ENCODE data around the gene COPS3. TPM values are rescaled to one million over a fixed set of nuclear protein-coding genes. Genes with fewer than 3 reads are reported as not detected.

Gene COPS3
- total RNA-seq, 1 donor from 2014 or later = 48.1 TPM

DNA sequence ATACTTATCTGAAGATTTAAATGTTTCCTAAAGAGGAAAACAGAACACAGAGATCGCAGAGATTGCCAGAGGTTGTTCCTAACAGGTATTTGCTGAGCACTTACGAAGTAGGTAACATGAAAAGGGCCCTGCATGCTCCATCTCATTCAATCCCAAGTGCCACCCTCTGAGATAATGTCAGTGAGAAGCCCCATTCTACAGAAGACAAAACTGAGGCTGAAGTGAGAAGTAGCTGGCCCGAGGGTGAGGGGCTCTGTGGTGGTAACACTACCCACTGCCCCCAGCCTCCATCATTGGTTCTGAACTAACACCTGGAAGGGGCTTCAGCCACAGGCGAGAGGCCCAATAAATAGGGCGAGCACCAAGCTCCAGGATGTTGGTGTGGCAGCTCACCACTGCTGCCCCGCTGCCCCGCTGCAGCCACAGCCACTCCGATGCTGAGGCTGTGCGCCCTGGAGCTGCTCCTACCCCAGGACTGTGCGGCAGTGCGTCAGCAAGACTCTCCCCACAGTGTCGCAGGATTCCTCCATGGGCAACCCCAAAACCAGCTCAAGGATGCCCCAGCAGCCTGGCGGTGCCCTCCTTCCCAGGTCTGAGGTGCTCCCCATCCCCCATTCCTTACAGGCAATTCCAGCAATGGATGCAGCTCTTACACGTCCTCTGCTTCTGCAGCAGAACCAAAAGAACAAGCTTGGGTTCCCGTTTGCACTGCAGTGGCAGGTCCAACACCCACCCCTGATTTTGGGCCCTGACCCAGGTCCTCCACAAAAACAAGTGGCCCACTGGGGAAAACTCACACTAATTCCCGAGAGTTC, 54.4 kb downstream of the COPS3 start:
- H3K4me1 ChIP-seq = no peaks in the 10 kb centered on the region
- peaks cover 0 to 97% of the 10 kb centered on the region in 2 donors for H3K36me3 ChIP-seq
- TF ChIP-seq POLR2AphosphoS5 (IDR thresholded peaks at IDR 0.05; ENCODE audit: insufficient read depth in 1 of 2, low read depth in 1 of 2) (no peak), POLR2A (IDR thresholded peaks at IDR 0.05) (no peak)
- TF ChIP-seq, protein P1, sequence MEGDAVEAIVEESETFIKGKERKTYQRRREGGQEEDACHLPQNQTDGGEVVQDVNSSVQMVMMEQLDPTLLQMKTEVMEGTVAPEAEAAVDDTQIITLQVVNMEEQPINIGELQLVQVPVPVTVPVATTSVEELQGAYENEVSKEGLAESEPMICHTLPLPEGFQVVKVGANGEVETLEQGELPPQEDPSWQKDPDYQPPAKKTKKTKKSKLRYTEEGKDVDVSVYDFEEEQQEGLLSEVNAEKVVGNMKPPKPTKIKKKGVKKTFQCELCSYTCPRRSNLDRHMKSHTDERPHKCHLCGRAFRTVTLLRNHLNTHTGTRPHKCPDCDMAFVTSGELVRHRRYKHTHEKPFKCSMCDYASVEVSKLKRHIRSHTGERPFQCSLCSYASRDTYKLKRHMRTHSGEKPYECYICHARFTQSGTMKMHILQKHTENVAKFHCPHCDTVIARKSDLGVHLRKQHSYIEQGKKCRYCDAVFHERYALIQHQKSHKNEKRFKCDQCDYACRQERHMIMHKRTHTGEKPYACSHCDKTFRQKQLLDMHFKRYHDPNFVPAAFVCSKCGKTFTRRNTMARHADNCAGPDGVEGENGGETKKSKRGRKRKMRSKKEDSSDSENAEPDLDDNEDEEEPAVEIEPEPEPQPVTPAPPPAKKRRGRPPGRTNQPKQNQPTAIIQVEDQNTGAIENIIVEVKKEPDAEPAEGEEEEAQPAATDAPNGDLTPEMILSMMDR (IDR thresholded peaks at IDR 0.05) = no peak
- H3K27me3 ChIP-seq = no peaks in the 10 kb centered on the region
- H3K4me3 ChIP-seq = no peak overlapping the region
- no peak overlapping the region for H3K27ac ChIP-seq
- H3K9me3 ChIP-seq = no peaks in the 10 kb centered on the region
- DNase-seq (ENCODE audit: extremely low spot score in 2 of 2) = no peak
- intact Hi-C loops (cut with DNase I) = no loop called here

GRCh38 chr17:17225901-17226300, 55.1 kb downstream of the COPS3 start:
- TF ChIP-seq, protein P1 (IDR thresholded peaks at IDR 0.05) = no peak
- TF ChIP-seq POLR2A (IDR thresholded peaks at IDR 0.05) (no peak), POLR2AphosphoS5 (IDR thresholded peaks at IDR 0.05; ENCODE audit: insufficient read depth in 1 of 2, low read depth in 1 of 2) (no peak)
- no peak overlapping the region for H3K27ac ChIP-seq
- H3K27me3 ChIP-seq = no peaks in the 10 kb centered on the region
- DNase-seq (ENCODE audit: extremely low spot score in 2 of 2) = no peak
- intact Hi-C loops (cut with DNase I) = no loop called here
- no peaks in the 10 kb centered on the region for H3K9me3 ChIP-seq
- no peaks in the 10 kb centered on the region for H3K4me1 ChIP-seq
- H3K36me3 ChIP-seq = peaks cover 0 to 97% of the 10 kb centered on the region in 2 donors
- H3K4me3 ChIP-seq = no peak overlapping the region

DNA sequence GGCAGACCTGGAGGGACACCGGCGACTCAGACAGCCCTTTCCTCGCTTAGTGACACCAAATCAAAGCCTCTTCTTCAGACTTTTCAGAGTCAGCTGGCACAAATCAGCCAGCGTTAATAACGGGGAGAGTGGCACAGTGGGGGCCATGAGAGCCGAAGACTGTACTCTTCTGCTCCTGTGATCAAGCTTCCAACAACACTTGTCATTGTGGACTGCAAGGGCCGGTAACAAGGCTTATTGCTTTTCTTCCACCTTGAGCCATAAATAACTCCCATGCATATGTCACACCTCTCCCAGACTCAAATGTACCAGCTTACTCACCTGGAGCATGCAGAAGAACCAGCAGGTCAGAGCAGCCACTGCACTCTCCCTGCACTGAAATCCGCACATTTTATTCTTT, 56.9 kb downstream of the COPS3 start:
- H3K36me3 ChIP-seq = peaks cover 0 to 96% of the 10 kb centered on the region in 2 donors
- DNase-seq (ENCODE audit: extremely low spot score in 2 of 2) = no peak
- H3K27ac ChIP-seq = no peak overlapping the region
- no peaks in the 10 kb centered on the region for H3K4me1 ChIP-seq
- H3K9me3 ChIP-seq = no peaks in the 10 kb centered on the region
- no peak overlapping the region for H3K4me3 ChIP-seq
- H3K27me3 ChIP-seq = no peaks in the 10 kb centered on the region
- intact Hi-C loops (cut with DNase I) = no loop called here
- TF ChIP-seq, protein P1 (IDR thresholded peaks at IDR 0.05) = no peak
- TF ChIP-seq POLR2AphosphoS5 (IDR thresholded peaks at IDR 0.05; ENCODE audit: insufficient read depth in 1 of 2, low read depth in 1 of 2) = no peak

- H3K36me3 ChIP-seq = peaks cover 0 to 96% of the 10 kb centered on the region in 2 donors
- TF ChIP-seq, protein P1 (IDR thresholded peaks at IDR 0.05) = no peak
- TF ChIP-seq POLR2A (IDR thresholded peaks at IDR 0.05) = no peak
- no peak for TF ChIP-seq POLR2AphosphoS5 (IDR thresholded peaks at IDR 0.05; ENCODE audit: insufficient read depth in 1 of 2, low read depth in 1 of 2)
These were observed 57.3 kb downstream of the COPS3 start for GRCh38 chr17:17223736-17224135.

GRCh38 chr17:17221329-17221728, 59.7 kb downstream of the COPS3 start:
- H3K36me3 ChIP-seq = peaks cover 0 to 95% of the 10 kb centered on the region in 2 donors
- no peak overlapping the region for H3K27ac ChIP-seq
- no peak for DNase-seq (ENCODE audit: extremely low spot score in 2 of 2)
- no peak overlapping the region for H3K4me3 ChIP-seq
- TF ChIP-seq POLR2A (IDR thresholded peaks at IDR 0.05) = no peak
- TF ChIP-seq, protein P1 (IDR thresholded peaks at IDR 0.05) = no peak
- TF ChIP-seq POLR2AphosphoS5 (IDR thresholded peaks at IDR 0.05; ENCODE audit: insufficient read depth in 1 of 2, low read depth in 1 of 2) = no peak
- H3K9me3 ChIP-seq = no peaks in the 10 kb centered on the region
- H3K27me3 ChIP-seq = no peaks in the 10 kb centered on the region
- no peaks in the 10 kb centered on the region for H3K4me1 ChIP-seq
- intact Hi-C loops (cut with DNase I) = no loop called here

More at GRCh38 chr17:17223736-17224135, 57.3 kb downstream of the COPS3 start:
- Histone ChIP-seq H3K27ac (no peak overlapping the region), H3K9me3 (no peaks in the 10 kb centered on the region), H3K4me3 (no peak overlapping the region), H3K4me1 (no peaks in the 10 kb centered on the region), H3K27me3 (no peaks in the 10 kb centered on the region)
- intact Hi-C loops (cut with DNase I) = no loop called here
- no peak for DNase-seq (ENCODE audit: extremely low spot score in 2 of 2)
